Amygdala (tissue), 56 donors: ENCODE results near the gene ZNF804A.
"Not testable (repeated sequence)": the region's sequence is repeated elsewhere in the genome, so short reads cannot be mapped to it uniquely, and the experiment has no call there.

Experiments used
- DNase-seq, 56 donors: peaks; one replicate each; lab custom pipeline; 2025; lab: John Stamatoyannopoulos, UW

Gene ZNF804A

DNA sequence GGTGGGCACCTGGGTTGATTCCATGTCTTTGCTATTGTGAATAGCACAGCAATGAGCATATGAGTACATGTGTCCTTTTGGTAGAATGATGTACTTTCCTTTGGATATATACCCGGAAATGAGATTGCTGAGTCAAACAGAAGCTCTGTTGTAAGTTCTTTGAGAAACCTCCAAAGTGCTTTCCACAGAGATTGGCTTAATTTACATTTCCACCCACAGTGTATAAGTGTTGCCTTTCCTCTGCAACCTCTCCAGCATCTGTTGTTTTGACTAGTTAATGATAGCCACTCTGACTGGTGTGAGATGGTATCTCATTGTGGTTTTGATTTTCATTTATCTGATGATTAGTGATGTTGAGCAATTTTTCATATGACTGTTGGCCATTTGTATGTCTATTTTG, 194.8 kb downstream of the ZNF804A start:
- no peak for DNase-seq

DNA sequence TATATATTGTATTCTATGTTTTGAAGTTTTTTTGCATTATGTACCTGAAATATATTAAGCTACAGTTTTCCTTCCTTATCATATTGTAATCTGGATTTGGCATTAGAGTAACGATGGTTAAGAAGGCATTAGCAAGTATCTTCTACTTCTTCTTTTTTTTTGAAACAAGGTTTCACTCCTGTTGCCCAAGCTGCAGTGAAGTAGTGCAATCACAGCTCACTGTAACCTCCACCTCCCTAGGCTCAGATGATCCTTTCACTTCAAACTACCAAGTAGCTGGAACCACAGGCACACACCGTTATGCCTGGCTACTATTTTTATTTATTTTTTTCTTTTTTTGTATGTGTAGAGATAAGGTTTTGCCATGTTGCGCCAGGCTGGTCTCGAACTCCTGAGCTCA, 201.1 kb downstream of the ZNF804A start:
- DNase-seq, result no peak

GRCh38 chr2:184814421-184814820, 216.1 kb downstream of the ZNF804A start:
- no peak for DNase-seq

GRCh38 chr2:184815824-184816223, 217.5 kb downstream of the ZNF804A start:
- DNase-seq, result no peak

- DNase-seq, result no peak
Observed at GRCh38 chr2:184824597-184824996, 226.3 kb downstream of the ZNF804A start.

GRCh38 chr2:184830531-184830930, 232.2 kb downstream of the ZNF804A start:
- no peak for DNase-seq

DNA sequence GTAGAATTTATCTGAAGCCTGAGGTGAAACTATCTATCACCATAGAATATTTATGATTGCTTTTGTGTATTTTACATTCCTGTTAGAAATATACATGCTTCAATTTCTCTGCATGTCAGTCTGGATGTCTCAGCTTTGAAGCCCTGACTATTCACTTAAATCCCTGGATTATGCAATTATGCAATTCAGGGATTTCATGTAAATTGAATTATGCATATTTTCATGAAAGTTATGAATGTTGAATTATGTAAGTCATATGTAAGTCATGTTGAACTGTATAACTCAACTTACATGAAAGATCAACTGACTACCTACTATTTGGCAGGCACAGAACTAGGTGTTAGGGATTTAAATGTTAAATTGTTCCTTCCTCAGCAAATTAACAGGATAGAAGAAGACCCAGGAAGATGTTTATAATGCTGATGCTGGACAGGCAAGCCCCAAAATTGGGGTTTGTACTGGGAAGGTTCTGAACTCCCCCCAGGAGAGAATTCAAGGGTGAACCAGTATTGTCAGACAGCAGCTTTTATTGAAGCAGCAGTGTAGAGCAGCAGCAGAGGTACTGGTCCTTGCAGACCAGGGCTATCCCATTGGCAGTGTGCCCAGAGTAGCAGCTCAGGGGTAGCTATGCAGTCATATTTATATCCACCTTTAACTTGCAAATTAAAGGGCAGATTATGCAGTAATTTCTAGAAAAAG, 236.5 kb downstream of the ZNF804A start:
- no peak for DNase-seq

GRCh38 chr2:184835398-184835715, 237.0 kb downstream of the ZNF804A start:
- no peak for DNase-seq

GRCh38 chr2:184847331-184847730, 249.0 kb downstream of the ZNF804A start:
- DNase-seq, result no peak

- DNase-seq, result no peak
Observed at GRCh38 chr2:184849516-184849915, 251.2 kb downstream of the ZNF804A start.

- DNase-seq, result no peak
Observed at GRCh38 chr2:184851576-184851975, 253.2 kb downstream of the ZNF804A start.

- no peak for DNase-seq
Observed at GRCh38 chr2:184859187-184859586, 260.9 kb downstream of the ZNF804A start.

DNA sequence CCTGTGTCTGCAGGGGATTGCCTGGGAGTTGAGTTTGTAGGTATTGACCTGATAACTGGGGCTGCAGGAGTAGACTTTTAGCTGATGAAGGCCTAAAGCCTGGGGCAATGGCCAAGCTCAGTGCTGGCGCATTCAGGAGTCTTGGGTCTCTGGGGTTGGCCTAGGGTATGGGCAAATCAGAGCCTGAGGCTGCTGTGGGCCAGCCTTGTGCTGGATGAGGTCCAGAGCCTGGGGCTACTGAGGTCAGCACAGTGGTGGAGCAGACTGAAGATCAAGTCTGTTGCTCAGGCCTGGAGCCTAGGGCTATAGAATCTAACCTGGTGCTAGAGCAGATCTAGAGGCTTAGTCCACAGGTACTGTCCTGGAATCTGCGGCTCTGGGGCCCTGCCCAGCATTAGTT, 262.4 kb downstream of the ZNF804A start:
- no peak for DNase-seq

DNA sequence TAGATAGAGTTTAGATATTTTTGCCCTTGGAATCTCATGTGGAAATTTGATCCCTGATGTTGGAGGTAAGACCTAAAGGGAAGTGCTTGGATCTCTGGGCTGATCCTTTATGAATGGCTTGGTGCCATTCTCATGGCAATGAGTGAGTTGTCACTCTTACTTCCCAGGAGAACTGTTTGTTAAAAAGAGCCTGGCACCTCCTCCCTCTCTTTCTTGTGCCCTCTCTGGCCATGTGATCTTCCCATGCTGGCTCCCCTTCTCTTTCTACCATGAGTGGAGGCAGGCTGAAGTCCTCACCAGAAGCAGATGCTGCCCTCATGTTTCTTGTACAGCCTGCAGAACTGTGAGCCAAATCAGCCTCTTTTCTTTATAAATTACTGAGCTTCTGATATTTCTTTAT, 276.9 kb downstream of the ZNF804A start:
- DNase-seq, result no peak

DNA sequence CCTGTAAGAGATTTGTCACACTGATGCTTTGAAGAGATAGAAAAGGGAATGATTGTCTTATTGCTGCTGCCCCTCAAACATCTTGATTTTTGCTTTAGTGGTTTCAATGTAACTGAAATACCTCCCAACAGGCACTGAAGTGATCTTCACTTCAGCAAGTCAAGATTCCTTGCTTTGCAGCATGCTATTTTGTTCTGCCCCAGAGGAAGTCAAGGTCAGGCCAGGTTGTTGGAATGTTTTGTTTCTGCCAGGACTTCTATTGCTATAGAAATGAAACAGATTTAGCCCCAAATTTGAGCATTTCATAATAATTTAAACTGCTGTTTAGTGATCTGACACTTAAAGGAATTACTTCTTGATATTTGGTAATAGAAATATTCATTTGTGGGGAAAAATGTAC, 277.6 kb downstream of the ZNF804A start:
- DNase-seq, result no peak

- no peak for DNase-seq
Observed at GRCh38 chr2:184877909-184878308, 279.6 kb downstream of the ZNF804A start.

DNA sequence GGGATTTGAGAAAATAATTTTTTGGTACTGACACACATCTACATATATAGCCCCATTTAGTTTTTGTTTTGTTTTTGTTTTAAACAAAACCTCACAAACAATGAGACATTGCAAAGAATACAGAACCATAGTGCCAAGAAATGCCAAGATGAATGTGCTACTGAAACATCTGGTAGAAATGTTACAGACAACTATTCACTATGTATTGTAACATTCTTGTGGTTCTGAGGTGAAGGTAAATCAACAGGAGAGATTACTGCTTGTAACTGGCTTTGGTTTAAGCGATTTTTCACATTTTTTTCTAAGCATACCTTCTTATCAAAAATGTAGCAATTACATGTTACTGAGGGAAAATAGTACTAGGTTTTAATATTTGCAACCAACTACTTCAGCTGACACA, 281.3 kb downstream of the ZNF804A start:
- DNase-seq, result no peak

DNA sequence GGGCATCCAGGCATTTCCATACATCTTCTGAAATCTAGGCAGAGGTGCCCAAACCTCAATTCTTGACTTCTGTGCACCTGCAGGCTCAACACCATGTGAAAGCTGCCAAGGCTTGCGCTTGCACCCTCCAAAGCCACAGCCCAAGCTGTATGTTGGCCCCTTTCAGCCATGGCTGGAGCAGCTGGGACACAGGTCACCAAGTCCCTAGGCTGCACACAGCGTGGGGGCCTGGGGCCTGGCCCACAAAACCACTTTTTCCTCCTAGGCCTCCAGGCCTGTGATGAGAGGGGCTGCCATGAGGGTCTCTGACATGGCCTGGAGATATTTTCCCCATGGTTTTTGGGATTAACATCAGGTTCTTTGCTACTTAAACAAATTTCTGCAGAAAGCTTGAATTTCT, 288.3 kb downstream of the ZNF804A start:
- not testable (repeated sequence) for DNase-seq

DNA sequence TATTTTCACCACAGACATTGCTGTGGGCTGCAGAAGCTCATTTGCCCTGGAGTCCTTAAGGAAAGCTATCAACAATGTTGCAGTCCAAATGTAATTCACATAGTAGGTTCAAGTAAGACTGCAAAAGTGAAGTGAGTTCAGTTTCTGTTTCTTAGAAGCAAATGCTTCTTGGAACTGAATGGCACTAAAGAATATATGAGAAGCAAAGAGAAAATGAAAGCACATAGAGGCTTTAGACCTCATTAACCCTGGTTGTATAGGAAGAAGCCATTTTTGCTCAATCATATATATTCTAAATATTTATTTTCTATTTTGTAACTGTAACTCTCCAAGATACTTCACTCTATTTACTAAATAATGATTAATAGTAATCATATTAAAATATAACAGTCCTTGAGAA, 292.0 kb downstream of the ZNF804A start:
- DNase-seq, result no peak

DNA sequence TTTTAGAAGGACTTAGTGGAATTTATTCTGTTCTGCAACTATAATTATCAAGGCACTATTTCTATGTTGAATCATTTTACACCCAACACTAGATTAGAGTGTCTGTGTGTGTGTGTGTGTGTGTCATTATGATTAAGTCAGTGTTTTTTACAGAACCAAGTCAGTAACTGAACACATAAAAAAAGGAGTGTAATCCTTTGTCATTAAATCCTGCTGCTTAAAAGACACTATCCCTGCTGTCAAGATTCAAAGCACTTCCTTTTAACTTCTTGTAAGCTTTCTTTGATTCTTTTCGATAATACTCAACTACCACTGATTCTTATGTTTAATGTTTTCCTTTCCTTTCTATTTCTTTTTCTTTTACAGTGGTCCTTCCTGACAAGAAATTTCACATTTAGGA, 306.7 kb downstream of the ZNF804A start:
- DNase-seq, result no peak

- DNase-seq, result no peak
Observed at GRCh38 chr2:184906160-184906559, 307.8 kb downstream of the ZNF804A start.

DNA sequence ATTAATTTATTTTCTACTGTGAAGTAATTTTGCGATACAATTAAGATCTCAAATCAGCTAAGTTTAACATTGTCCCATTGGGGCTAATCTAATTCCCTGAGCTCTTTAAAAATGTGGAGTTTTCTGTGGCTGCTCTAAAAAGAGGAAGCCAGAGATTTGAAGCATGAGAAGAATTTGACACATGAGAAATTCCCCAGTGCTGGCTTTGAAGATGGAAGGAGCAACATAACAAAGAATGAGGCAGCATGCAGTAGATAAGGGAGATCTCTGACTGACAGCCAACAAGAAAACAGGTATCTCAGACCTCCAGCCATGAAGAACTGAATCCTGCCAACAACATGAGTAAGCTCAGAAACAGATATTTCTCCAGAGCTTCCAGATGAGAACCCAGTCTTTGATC, 308.4 kb downstream of the ZNF804A start:
- DNase-seq, result no peak

DNA sequence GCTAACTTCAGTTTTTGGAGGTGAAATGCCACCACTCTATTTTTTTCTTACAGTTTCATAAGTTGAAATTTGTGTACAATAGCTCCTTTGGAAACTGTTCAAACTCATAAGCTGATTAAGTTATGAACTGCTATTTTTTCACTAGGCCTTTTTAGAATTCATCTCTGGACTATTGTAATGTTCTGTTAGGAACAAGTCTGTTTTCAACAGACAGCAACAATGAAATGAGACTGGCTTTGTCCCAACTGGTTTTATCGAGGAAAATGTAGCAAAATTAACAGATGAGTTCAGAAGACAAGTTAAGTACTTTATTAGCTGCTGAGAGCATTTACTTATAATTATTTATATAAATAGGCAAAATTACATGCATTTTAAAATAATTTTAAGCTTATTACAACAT, 310.6 kb downstream of the ZNF804A start:
- no peak for DNase-seq
